Activated T-cell treated with anti-CD3 and anti-CD28 coated beads for 4 hours (primary cell): ENCODE results near the gene NOX3.
"Not testable (repeated sequence)": the region's sequence is repeated elsewhere in the genome, so short reads cannot be mapped to it uniquely, and the experiment has no call there.

Source experiments
- DNase-seq: peaks from one replicate; pipeline ENCODE4 v3.0.0-alpha.2; 2020

NOX3 gene

GRCh38 chr6:155398221-155398620, 57.4 kb downstream of the NOX3 start:
- no peak for DNase-seq

- no peak for DNase-seq
Observed at GRCh38 chr6:155397172-155397705, 58.4 kb downstream of the NOX3 start.

DNA sequence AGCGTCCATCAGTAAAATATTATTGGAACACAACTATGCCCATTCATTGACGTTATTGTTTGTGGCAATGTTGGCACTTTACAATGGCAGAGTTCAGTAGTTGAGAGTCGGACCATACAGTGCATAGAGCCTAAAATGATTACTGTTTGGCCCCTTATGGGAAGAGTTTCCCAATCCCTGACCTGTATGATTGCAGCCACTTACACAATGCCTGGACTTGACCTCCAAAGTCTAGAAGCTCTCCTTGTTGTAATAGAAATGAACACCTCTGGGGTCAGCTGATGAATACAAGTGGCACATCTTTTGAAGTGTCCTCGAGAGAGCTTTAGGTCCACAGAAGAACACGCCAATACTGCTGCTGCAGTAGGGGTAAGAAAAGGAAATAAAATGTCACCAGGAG, 59.0 kb downstream of the NOX3 start:
- no peak for DNase-seq

DNA sequence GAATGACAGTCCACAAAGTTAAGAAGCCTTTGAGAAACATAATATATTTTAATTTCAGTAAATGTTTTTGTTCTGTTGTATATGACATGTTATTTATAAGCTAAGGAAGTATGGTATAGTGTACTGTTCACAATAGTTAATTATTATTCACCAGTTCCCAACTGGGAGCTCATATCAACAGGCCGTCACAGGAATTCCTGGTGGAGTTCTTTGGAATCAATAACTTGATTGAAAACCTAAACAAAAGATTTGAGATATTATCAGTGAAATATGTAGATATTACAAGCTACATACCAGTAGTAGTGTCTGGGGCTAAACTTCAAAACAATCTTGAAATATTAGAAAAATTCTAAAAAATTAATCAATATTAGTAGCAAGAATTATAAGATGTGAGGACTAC, 60.3 kb downstream of the NOX3 start:
- no peak for DNase-seq

DNA sequence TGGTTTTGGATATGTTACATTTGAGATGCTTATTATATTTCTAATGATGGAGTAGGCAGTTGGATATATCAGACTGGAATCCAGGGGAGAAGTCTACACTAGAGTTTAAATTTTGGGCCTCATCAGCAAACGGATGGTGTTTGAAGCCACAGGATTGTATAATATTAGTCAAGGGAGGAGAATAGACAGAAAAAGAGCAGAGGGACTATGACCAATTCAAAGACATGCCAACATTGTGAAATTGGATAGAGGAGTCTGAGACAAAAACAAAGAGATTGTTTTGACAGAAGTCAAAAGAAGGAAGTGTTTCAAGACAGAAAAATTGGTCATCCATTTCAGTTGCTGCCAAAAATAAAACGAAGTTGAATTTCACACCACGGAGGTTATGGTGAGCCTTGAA, 66.5 kb downstream of the NOX3 start:
- DNase-seq = no peak

DNA sequence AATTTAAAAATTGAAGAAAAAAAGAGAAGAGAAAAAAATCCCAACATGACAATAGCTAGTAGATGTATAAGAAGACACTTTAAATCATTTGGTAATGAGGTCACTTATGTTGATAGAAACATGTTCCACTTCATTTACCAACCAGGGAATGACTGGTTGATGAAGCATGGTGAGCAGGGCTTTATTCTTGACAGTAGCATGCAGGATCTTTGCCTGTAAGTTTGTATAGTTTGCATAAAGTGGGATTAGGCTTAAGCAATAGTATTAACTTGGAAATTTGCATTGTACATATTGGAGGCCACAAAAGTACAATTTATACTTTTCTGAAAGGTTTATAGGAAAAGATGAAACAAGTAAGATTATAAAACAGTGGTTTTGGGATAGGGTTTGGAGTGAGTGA, 67.0 kb downstream of the NOX3 start:
- no peak for DNase-seq

GRCh38 chr6:155387481-155387880, 68.2 kb downstream of the NOX3 start:
- DNase-seq = no peak

GRCh38 chr6:155384321-155384952, 71.2 kb downstream of the NOX3 start:
- no peak for DNase-seq

DNA sequence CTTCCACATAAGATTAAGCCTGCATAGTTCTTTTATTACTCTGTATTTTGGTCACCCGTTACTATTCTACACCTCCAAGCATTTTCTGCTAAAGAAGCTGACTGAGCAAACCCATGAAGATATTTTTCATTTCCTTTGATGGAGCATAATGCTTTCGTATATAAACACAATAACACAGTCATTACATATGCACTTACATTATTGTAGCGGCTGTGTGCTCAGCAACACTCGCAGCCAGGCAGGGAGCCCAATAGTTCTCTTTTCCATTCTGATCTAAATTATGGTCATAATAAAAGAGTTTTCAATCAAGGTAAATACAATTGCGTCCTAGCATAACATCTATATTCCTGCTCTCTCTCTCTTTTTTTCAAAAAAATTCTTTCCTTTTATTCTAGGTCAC, 71.7 kb downstream of the NOX3 start:
- no peak for DNase-seq

GRCh38 chr6:155382338-155382685, 73.3 kb downstream of the NOX3 start:
- no peak for DNase-seq

DNA sequence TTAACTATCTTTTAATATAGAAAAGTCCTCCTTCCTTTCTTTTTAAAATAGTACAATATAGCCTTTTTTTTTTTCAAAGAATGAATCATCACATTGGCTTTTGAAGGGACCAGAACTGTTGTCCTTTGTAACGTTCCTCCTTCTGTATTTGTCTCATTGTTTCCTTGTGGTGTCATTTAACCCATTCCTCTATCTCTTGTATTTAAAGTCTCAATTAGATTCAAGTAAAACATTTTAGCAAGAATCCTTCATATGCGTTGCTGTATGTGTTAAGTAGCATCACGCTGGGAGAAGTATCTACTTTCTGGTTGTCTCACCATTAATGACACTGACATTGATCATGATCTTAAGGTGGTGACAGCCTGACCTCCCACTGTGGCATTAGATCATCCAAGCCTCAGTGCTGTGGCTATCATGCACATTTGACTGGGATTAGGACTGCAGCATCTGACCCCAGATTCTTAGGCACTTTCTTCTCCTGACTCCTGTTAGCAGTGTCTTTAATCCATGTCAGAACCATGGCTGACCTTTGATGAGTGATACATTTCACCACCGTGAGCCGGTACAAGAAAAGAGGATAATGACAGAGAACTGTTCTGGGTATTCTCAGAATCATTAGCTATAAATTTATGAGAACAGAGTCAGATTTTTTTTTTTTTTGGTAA, 73.8 kb downstream of the NOX3 start:
- no peak for DNase-seq

DNA sequence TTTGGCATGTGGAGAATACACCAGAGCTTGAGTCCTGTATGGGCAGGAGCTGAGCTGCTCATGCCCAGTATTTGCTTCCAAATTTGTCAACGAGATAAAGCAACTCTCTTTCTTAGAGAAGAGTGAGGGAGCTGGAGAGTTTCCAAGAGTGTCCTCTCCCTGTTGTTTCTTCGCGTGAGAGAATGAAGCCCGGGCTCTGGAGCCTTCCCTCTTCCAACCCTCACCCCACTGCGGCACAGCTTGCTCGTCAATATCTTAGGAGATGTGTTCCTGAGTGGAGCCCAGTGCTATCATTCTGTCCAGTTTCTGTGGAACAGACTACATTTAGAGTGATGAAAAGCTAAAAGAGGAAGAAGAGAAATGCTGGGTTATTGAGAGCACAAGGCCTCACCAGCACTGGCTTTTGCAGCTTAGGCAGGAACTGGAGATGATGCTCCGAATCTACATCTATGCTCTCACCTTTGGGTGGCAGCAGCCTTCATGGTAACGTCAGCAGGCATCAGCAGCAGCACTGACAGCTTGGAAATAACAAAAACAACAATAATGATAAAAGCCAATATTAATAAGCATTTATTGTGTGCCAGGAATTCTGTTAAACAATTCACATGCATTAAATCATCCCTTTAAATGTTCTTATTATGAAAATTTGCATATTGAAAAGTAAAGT, 74.8 kb downstream of the NOX3 start:
- no peak for DNase-seq

GRCh38 chr6:155378724-155379123, 76.9 kb downstream of the NOX3 start:
- no peak for DNase-seq

- DNase-seq = no peak
Observed at GRCh38 chr6:155378276-155378675, 77.4 kb downstream of the NOX3 start.

DNA sequence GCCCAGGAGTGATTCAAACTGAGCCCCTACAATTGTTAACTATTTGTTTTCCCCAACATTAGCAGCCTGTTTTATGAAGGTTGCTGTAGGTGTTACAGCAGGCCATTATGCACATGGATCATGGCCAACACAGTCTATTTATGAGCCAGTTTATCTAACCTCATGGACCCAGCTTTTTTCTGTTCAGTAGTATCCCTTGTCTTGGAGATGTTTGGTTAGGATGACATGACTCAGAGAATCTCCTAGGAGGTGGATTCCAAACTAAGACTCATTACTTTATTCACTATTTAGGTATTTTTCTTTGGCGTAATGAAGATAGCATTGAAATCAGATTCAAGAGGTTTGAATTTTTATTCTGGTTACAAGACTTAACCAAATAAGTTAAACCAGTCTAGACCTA, 78.6 kb downstream of the NOX3 start:
- DNase-seq = no peak

DNA sequence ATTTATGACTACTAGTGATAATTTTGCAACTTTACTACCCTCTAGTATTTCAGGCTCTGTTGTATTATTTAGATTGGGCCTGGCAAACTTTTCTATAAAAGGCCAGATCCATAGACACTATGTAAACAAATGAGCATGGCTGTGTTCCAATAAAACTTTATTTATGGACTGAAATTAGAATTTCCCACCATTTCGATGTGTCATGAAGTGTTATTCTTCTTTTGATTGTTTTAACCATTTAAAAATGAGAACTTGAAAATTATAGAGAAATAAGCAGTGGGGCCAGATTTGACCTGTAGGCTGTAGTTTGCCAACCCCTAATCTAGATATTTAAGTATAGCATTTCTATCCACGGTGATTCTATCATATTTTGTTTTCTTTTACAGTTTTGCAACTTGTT, 79.8 kb downstream of the NOX3 start:
- DNase-seq = no peak

DNA sequence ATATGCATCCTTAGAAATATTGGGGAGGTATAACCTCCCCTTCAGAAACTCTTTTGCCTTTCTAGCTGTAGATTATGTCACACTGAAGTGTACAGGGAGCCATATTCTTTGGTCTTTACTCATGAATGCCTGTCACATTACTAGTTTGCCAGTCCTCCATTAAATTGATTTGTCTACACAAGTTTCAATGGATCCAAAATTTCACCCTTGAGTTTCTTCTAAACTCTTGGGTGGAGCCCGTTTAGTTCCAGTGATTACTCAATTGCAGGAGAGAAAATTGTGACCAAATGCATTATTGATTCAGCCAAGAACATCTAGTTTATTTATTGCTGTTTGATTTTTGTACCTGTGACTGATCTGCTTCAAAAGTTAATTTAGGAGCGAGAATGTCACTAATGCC, 81.0 kb downstream of the NOX3 start:
- no peak for DNase-seq

DNA sequence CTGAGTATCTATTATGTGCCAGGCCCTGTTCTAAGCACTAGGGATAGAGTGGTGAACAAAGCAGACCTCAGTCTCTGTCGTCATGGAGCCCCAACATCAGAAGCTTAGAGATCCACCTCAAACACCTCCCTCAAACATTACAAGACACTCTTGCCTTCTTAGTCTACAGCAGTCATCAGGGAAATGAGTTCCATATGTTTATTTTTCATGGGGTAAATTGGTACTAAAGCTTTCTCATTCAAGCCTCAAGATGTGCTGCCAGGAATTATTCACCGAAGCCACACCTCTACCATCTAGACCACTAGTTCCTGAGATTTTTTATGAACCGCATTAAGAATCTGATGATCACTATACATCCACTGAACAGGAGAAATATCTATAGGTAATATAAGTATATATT, 82.4 kb downstream of the NOX3 start:
- no peak for DNase-seq

- DNase-seq = no peak
Observed at GRCh38 chr6:155372256-155372655, 83.4 kb downstream of the NOX3 start.

DNA sequence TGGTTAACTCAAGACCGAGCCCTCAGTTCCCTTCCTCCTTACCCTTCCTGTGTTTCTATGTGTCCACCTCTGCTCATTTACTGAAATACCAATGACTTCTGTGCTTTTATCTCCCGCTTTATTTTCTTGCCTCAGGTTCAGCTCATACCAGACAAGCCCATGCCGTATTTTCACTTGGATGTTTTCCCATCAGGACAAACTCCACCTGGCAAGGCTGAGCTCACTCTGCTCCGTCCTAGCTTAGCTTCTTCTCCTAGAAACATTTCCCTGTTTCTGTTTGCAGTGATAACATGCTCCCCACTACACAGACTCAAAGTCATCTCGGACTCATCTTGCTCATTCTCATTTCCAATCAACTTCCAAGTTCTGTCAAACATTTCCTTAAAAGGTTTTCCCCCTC, 84.4 kb downstream of the NOX3 start:
- DNase-seq = no peak

GRCh38 chr6:155366325-155366724, 89.3 kb downstream of the NOX3 start:
- DNase-seq = no peak

DNA sequence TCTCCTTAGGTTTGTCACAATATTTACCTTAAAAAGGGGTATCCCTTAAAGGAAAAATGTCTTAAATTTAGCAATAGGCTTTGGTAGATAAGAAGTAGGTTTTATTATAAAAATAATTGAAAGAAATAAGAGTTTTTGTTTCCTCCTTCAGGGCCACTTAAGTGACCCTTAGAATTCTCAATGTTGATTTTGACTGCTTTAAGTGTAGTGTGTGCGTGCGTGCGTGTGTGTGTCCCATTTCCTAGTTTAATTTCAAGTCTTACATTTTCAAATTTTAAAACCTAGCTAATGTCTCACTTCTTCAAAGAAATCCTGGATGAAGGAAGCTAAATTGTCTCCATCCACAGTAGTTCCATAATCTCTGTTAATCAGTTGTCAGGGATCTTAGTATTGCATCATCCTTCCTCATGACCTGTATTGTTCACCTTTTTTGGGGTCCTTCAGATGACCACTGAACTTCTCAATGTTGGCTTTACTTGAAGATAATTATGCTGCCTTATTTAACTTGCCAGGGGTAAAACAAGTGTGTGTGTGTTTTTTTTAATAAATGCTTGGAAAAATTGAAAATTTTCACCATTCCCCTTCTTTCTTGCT, 90.7 kb downstream of the NOX3 start:
- no peak for DNase-seq

DNA sequence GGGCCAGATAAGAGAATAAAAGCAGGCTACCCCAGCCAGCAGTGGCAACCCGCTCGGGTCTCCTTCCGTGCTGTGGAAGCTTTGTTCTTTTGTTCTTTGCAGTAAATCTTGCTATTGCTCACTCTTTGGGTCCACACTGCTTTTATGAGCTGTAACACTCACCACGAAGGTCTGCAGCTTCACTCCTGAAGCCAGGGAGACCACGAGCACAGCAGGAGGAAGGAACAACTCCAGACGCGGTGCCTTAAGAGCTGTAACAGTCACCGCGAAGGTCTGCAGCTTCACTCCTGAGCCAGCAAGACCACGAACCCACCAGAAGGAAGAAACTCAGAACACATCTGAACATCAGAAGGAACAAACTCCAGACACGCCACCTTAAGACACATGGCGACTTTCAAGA, 91.6 kb downstream of the NOX3 start:
- DNase-seq = not testable (repeated sequence)
